ENCODE data around the gene CACNA2D3.

The CACNA2D3 gene

GRCh38 chr3:54705730-54706129 is 583.4 kb downstream of the CACNA2D3 start:
- DNase-seq: no peak
- no peaks in the 10 kb centered on the region for H3K36me3 ChIP-seq
- H3K4me1 ChIP-seq: no peaks in the 10 kb centered on the region
- intact Hi-C loops (cut with DNase I; ENCODE audit: low total_unique reads): no loop called here
- H3K9me3 ChIP-seq: no peaks in the 10 kb centered on the region
- no peak overlapping the region for H3K27ac ChIP-seq
- H3K4me3 ChIP-seq: no peak overlapping the region
- TF ChIP-seq CTCF (IDR thresholded peaks at IDR 0.05): no peak
- H3K27me3 ChIP-seq: no peaks in the 10 kb centered on the region

- H3K4me1 ChIP-seq: no peaks in the 10 kb centered on the region
- DNase-seq: no peak
- intact Hi-C loops (cut with DNase I; ENCODE audit: low total_unique reads): no loop called here
These were observed 584.4 kb downstream of the CACNA2D3 start for GRCh38 chr3:54706738-54707137.

GRCh38 chr3:54709785-54710184 is 587.4 kb downstream of the CACNA2D3 start:
- H3K4me1 ChIP-seq: no peaks in the 10 kb centered on the region
- no peaks in the 10 kb centered on the region for H3K36me3 ChIP-seq
- intact Hi-C loops (cut with DNase I; ENCODE audit: low total_unique reads): no loop called here
- no peak overlapping the region for H3K4me3 ChIP-seq
- H3K9me3 ChIP-seq: no peaks in the 10 kb centered on the region
- TF ChIP-seq CTCF (IDR thresholded peaks at IDR 0.05): no peak
- no peak overlapping the region for H3K27ac ChIP-seq
- H3K27me3 ChIP-seq: no peaks in the 10 kb centered on the region
- no peak for DNase-seq

More at GRCh38 chr3:54706738-54707137, 584.4 kb downstream of the CACNA2D3 start:
- H3K36me3 ChIP-seq: no peaks in the 10 kb centered on the region
- no peak for TF ChIP-seq CTCF (IDR thresholded peaks at IDR 0.05)
- no peak overlapping the region for H3K4me3 ChIP-seq
- no peak overlapping the region for H3K27ac ChIP-seq
- H3K9me3 ChIP-seq: no peaks in the 10 kb centered on the region
- H3K27me3 ChIP-seq: no peaks in the 10 kb centered on the region

- no peak for TF ChIP-seq CTCF (IDR thresholded peaks at IDR 0.05)
- H3K36me3 ChIP-seq: no peaks in the 10 kb centered on the region
- H3K9me3 ChIP-seq: no peaks in the 10 kb centered on the region
- no peak for DNase-seq
- intact Hi-C loops (cut with DNase I; ENCODE audit: low total_unique reads): no loop called here
- H3K4me3 ChIP-seq: no peak overlapping the region
- no peaks in the 10 kb centered on the region for H3K4me1 ChIP-seq
- H3K27me3 ChIP-seq: no peaks in the 10 kb centered on the region
- no peak overlapping the region for H3K27ac ChIP-seq
These were observed 588.6 kb downstream of the CACNA2D3 start for GRCh38 chr3:54710954-54711353.

- no peak for TF ChIP-seq CTCF (IDR thresholded peaks at IDR 0.05)
- Histone ChIP-seq H3K27me3 (no peaks in the 10 kb centered on the region), H3K36me3 (no peaks in the 10 kb centered on the region), H3K9me3 (no peaks in the 10 kb centered on the region), H3K4me1 (no peaks in the 10 kb centered on the region), H3K27ac (no peak overlapping the region), H3K4me3 (no peak overlapping the region)
- DNase-seq: no peak
- intact Hi-C loops (cut with DNase I; ENCODE audit: low total_unique reads): no loop called here
These were observed 590.2 kb downstream of the CACNA2D3 start for GRCh38 chr3:54712539-54712938.

- H3K27me3 ChIP-seq: no peaks in the 10 kb centered on the region
- H3K4me1 ChIP-seq: no peaks in the 10 kb centered on the region
- no peaks in the 10 kb centered on the region for H3K36me3 ChIP-seq
- no peaks in the 10 kb centered on the region for H3K9me3 ChIP-seq
- DNase-seq: no peak
- intact Hi-C loops (cut with DNase I; ENCODE audit: low total_unique reads): no loop called here
- no peak overlapping the region for H3K4me3 ChIP-seq
- TF ChIP-seq CTCF (IDR thresholded peaks at IDR 0.05): no peak
- no peak overlapping the region for H3K27ac ChIP-seq
These were observed 590.7 kb downstream of the CACNA2D3 start for GRCh38 chr3:54713031-54713430.
